ENCODE data around the gene DMD.
"Not testable (repeated sequence)": the region's sequence is repeated elsewhere in the genome, so short reads cannot be mapped to it uniquely, and the experiment has no call there.

DMD gene

GRCh38 chrX:32024072-32024471 lies 1187.3 kb downstream of the DMD start:
- DNase-seq (ENCODE audit: low spot score), result no peak

GRCh38 chrX:32016195-32016594 lies 1195.2 kb downstream of the DMD start:
- DNase-seq (ENCODE audit: low spot score), result no peak

GRCh38 chrX:32010948-32011347 lies 1200.4 kb downstream of the DMD start:
- no peak for DNase-seq (ENCODE audit: low spot score)

GRCh38 chrX:32010212-32010611 lies 1201.1 kb downstream of the DMD start:
- no peak for DNase-seq (ENCODE audit: low spot score)

GRCh38 chrX:31993637-31994036 lies 1217.7 kb downstream of the DMD start:
- DNase-seq (ENCODE audit: low spot score), result no peak

- no peak for DNase-seq (ENCODE audit: low spot score)
Measured at GRCh38 chrX:31988975-31989374, 1222.4 kb downstream of the DMD start.

- DNase-seq (ENCODE audit: low spot score), result no peak
Measured at GRCh38 chrX:31981546-31982062, 1229.7 kb downstream of the DMD start.

GRCh38 chrX:31969714-31970113 lies 1241.6 kb downstream of the DMD start:
- DNase-seq (ENCODE audit: low spot score), result no peak

- no peak for DNase-seq (ENCODE audit: low spot score)
Measured at GRCh38 chrX:31962256-31962655, 1249.1 kb downstream of the DMD start.

GRCh38 chrX:31934842-31935370 lies 1276.4 kb downstream of the DMD start:
- DNase-seq (ENCODE audit: low spot score), result no peak

GRCh38 chrX:31934015-31934414 lies 1277.3 kb downstream of the DMD start:
- DNase-seq (ENCODE audit: low spot score), result no peak

- no peak for DNase-seq (ENCODE audit: low spot score)
Measured at GRCh38 chrX:31932769-31933168, 1278.6 kb downstream of the DMD start.

GRCh38 chrX:31932320-31932719 lies 1279.0 kb downstream of the DMD start:
- DNase-seq (ENCODE audit: low spot score), result not testable (repeated sequence)

GRCh38 chrX:31931225-31931624 lies 1280.1 kb downstream of the DMD start:
- no peak for DNase-seq (ENCODE audit: low spot score)

GRCh38 chrX:31929366-31929765 lies 1282.0 kb downstream of the DMD start:
- DNase-seq (ENCODE audit: low spot score), result no peak

GRCh38 chrX:31921236-31921635 lies 1290.1 kb downstream of the DMD start:
- no peak for DNase-seq (ENCODE audit: low spot score)

GRCh38 chrX:31909850-31910572 lies 1301.3 kb downstream of the DMD start:
- no peak for DNase-seq (ENCODE audit: low spot score)

- no peak for DNase-seq (ENCODE audit: low spot score)
Measured at GRCh38 chrX:31894152-31894551, 1317.2 kb downstream of the DMD start.

- DNase-seq (ENCODE audit: low spot score), result no peak
Measured at GRCh38 chrX:31893525-31893924, 1317.8 kb downstream of the DMD start.

GRCh38 chrX:31889088-31889487 lies 1322.3 kb downstream of the DMD start:
- DNase-seq (ENCODE audit: low spot score), result no peak

- no peak for DNase-seq (ENCODE audit: low spot score)
Measured at GRCh38 chrX:31884535-31884934, 1326.8 kb downstream of the DMD start.

GRCh38 chrX:31872007-31872406 lies 1339.3 kb downstream of the DMD start:
- no peak for DNase-seq (ENCODE audit: low spot score)

GRCh38 chrX:31870267-31870666 lies 1341.1 kb downstream of the DMD start:
- DNase-seq (ENCODE audit: low spot score), result no peak

- DNase-seq (ENCODE audit: low spot score), result no peak
Measured at GRCh38 chrX:31860686-31861085, 1350.7 kb downstream of the DMD start.

Measured in globus pallidus (tissue), 1 donor.